Stimulated activated CD4-positive, alpha-beta T cell treated with anti-CD3 and anti-CD28 coated beads, Interleukin-1b, Interleukin-23, amount 100 ng/mL, for 1 hour (primary cell): Measurements from ENCODE around the gene GPR148.
"Not testable (repeated sequence)": the region's sequence is repeated elsewhere in the genome, so short reads cannot be mapped to it uniquely, and the experiment has no call there.

ENCODE experiments used
- DNase-seq, 2 donors: peaks; one replicate each; pipeline ENCODE4 v3.0.0-alpha.2; 2020; ENCODE audit warnings: low read depth in 2 of 2

The GPR148 gene, protein sequence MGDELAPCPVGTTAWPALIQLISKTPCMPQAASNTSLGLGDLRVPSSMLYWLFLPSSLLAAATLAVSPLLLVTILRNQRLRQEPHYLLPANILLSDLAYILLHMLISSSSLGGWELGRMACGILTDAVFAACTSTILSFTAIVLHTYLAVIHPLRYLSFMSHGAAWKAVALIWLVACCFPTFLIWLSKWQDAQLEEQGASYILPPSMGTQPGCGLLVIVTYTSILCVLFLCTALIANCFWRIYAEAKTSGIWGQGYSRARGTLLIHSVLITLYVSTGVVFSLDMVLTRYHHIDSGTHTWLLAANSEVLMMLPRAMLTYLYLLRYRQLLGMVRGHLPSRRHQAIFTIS

DNA sequence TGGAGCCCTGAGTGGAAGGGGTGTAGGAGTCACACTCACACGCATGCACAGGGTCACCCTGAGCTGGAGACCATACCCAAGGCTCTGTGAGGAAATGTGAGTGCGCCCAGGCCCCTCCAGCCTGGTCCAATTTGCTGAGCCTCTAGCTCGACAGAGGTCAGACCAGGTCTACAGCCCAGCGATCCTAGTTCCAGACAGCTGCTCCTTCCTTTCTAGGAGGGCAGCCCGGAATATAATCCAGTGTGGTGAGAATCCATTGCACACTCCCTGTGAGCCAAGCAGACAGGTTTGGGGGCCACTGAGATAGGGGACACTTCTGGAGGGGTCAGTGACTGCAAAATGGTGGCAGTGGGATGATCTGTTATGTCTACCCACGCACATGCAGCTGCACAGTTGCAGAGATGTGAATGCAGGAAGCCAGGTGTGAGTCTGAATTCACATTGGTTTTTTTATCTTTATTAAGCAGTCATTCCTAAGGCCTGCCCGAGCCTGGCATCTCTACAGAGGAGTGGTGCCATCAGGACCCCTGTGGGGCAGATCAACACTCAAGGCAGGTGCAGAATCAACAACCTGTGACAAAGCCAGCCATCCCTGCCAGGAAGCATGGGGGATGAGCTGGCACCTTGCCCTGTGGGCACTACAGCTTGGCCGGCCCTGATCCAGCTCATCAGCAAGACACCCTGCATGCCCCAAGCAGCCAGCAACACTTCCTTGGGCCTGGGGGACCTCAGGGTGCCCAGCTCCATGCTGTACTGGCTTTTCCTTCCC, at the start of gene GPR148:
GPR148 (plus strand) TSS at position 522 of the 768 bp plus-strand sequence; CDS start at position 604, 82 bp downstream.
- DNase-seq: no peak

DNA sequence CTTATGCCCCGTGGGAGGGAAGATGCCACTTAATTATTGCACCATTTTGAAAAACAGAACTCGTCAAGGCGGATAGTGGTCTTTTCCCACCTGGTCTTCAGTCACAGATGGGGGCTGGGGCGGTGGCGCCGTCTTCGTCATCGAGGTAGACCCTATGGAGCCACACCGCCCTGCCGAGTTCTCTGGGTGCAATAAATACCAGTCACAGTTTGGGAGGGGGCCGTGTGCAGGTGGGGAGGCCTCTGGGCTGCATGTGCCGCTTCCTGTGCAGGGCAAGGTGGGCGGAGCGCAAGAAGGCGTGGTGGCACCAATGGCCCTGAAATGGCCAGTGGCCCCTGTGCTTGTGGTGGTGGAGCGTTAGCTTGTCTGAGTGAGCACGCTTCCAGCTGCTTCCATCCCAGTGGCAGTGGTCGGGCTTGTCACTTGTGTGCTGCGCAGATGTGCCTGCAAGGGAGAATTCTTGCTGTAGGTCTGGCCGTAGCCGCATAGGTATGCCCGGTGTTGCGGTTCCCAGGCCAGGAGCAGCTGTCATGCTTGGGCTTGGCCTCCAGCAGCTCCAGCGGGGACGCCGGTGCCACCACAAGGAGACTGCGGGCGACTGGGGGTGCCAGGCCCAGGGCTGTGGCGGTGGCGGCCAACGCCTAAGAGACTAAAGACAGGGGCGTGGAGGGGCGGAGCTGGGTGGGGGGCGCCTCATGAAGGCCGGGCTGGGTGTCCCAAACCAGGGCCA, 36.7 kb upstream of the GPR148 start:
- DNase-seq: not testable (repeated sequence)

- not testable (repeated sequence) for DNase-seq
These were observed 35.4 kb upstream of the GPR148 start for GRCh38 chr2:130693474-130693873.

DNA sequence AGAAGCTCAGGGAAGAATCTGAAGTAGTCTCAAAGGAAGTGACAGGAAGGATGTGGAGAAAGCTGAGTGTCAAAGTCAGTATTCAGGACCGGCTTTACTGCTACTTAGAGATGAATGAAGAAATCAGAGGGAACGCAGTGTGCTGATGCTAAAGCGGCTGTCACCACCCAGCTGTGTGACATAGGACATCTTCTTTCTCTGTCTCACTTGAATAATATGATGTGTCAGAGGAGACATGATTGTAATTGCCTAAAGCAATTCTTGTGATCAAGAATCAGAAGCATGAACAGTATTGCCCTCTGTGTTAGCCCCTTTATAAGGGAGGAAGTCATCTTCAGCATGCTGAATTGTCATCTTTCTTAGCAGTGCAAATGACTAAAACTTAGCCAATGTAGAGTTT, 25.6 kb upstream of the GPR148 start:
- DNase-seq: not testable (repeated sequence)

DNA sequence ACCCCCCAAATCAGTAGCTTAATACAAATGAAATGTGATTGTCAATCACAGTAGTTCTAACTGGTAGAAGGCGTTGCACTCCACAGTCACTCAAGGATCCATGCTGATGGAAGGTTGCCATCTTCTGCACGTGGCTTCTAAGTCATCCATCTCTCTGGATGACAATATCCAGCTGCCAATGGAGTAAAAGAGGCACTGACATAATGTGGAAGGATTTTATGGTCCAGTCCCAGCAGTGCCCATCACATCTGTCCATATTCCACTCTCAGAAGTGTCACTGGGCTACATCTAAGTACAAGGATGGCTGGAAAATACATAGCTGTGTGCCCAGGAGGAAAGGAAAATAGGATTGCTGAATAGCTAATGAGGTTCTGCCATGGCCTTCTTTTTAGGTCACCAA, 14.1 kb upstream of the GPR148 start:
- not testable (repeated sequence) for DNase-seq

GRCh38 chr2:130720036-130720435, 8.8 kb upstream of the GPR148 start:
- no peak for DNase-seq

GRCh38 chr2:130720528-130720927, 8.3 kb upstream of the GPR148 start:
- DNase-seq: no peak

DNA sequence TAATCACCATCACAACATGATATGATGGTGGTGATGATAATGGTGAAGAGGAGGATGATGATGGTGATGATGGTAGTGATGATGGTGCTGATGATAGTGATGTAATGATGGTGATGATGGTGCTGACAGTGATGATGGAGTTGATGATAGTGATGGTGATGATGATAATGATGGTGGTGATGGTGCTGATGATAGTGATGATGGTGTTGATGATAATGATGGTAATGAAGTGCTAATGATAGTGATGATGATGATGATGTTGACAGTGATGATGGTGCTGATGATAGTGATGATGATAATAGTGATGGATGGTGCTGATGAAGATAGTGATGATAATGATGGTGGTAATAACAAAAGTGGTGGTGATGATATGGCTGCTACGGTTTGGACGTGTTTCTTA, 4.4 kb upstream of the GPR148 start:
- DNase-seq: no peak

DNA sequence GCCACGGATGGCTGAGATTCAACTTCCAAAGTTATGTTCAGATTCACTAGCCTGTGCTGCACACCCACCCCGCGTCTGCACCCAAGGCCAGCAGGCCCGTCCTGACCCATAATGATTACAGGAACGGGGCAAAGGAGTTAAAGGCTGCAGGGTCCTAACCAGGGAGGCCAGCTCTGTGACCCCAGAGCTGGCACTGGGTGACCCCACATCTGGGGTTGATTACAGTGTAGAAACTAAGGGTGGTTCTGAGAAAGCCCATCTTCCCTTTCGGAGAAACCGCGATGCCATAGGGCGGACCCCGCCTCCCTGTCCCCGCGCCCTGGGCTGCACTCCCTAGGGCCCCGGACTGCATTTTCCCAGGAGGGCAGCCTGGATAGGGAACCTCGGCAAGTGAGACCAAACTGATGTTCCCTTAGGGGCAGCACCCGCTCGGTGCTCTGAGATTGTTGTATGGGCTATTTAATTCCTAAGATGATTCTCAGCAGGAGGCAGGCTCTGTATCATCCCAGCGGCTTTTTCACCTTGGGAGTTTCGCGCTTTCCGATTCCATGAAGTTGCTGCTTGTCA, 2.2 kb upstream of the GPR148 start:
- no peak for DNase-seq

- DNase-seq: peak; percentile 71 to 72
These were observed 1.5 kb upstream of the GPR148 start for GRCh38 chr2:130727286-130727924.

DNA sequence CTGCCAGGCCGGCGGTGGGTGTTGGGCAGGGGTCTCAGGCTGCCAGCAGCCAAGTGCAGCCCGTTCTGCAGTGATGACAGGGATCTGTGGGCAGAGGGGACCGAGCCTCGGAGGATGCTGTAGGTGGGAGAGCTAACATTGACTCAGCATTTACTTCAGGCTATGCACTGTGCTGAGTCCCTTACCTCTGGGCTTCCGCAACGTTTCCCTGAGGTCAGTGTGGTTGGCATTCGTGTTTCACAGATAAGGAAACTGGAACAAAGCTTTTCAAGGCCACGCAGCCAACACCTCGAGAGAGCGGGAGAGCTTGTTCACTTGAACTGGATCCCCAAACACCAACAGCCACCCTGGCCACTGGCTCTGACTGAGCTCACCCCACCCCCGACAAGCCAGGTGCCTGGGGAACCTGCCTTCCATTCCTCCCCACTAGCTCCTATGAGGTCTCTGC, 839 bp upstream of the GPR148 start:
- no peak for DNase-seq

- DNase-seq: no peak
These were observed 741 bp downstream of the GPR148 start for GRCh38 chr2:130729322-130730299.

DNA sequence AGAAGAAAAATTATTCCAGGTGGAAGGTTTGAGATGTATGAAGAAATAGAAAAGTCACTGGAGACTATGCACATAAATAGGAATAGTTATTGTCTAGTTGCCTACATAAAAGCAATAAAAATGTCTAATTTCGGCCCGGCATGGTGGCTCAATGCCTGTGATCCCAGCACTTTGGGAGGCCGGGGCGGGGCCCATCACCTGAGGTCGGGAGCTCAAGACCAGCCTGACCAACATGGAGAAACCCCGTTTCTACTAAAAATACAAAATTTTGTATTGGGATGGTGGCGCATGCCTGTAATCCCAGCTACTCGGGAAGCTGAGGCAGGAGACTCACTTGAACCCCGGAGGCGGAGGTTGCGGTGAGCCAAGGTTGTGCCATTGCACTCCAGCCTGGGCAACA, 3.4 kb downstream of the GPR148 start:
- not testable (repeated sequence) for DNase-seq

DNA sequence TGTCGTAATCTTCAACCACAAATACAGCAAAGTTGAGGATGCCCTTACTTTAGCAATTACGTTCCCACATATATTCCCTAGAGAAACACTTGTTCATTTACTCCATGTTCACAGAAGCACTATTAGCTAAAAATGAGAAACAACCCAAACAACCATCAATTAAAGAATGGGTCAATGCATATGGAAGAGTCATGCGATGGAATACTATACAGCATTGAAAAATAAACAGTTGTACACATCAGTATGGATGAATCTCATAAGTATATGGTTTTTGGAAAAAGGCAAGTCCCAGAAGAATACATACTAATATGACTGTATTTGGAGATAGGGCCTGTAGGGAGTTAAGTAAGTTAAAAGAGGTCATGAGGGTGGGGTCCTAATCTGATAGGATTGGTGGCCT, 6.3 kb downstream of the GPR148 start:
- no peak for DNase-seq

DNA sequence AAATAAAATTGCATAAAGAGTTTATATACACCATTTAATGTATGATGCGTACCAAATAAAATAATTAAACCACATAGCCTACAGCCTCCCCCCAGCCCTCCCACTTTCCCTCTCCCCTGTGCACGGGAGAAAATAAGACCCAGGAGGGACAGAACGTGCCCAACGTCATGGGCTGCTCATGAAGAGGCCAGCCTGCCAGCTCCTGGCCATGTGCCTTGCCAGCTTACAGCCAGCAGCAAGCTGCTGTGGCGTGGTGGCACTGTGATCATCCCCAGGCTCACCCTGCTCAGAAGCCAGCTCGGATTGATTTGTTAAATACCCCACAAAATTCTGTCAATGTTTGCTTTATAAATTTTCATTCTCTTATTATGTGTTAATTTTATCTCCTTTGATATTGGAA, 7.6 kb downstream of the GPR148 start:
- no peak for DNase-seq

DNA sequence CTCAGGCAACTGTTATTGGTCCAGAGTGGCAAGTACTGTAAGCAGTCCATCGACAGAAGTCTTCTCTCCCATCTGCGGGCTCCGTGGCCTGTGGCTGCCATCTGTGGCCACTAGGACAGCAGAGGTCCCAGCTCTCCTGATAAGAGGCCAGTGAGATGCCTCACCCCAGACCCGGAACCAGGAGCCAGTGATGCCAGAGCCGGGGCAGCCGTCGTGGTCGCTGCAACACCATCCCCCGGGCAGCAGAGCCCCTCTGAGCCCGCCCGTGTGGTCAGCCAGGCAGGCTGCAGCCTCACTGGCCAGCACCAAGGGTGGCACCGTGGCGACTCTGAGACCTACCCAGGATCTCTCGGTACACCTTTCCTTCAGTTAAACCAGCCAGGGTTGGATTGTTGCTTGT, 8.7 kb downstream of the GPR148 start:
- no peak for DNase-seq

GRCh38 chr2:130740671-130741070, 11.8 kb downstream of the GPR148 start:
- DNase-seq: no peak

- DNase-seq: no peak
These were observed 14.4 kb downstream of the GPR148 start for GRCh38 chr2:130743278-130743677.

- DNase-seq: no peak
These were observed 15.6 kb downstream of the GPR148 start for GRCh38 chr2:130744287-130745117.
